NCI-H774 (cell line): ENCODE data around the gene RBM6.
"Not testable (repeated sequence)": the region's sequence is repeated elsewhere in the genome, so short reads cannot be mapped to it uniquely, and the experiment has no call there.

Experiments
- DNase-seq: peaks from one replicate; lab custom pipeline; 2025; lab: John Stamatoyannopoulos, UW

The RBM6 gene

GRCh38 chr3:49914906-49915305 is 25.0 kb upstream of the RBM6 start:
- DNase-seq: no peak

- DNase-seq: no peak
Measured at GRCh38 chr3:49916686-49917085, 23.3 kb upstream of the RBM6 start.

GRCh38 chr3:49917806-49918590 is 22.0 kb upstream of the RBM6 start:
- not testable (repeated sequence) for DNase-seq

- DNase-seq: no peak
Measured at GRCh38 chr3:49924683-49925082, 15.3 kb upstream of the RBM6 start.

- no peak for DNase-seq
Measured at GRCh38 chr3:49925485-49925884, 14.5 kb upstream of the RBM6 start.

GRCh38 chr3:49926117-49926728 is 13.7 kb upstream of the RBM6 start:
- DNase-seq: no peak

- DNase-seq: no peak
Measured at GRCh38 chr3:49927798-49928197, 12.2 kb upstream of the RBM6 start.

- no peak for DNase-seq
Measured at GRCh38 chr3:49928481-49929017, 11.4 kb upstream of the RBM6 start.

DNA sequence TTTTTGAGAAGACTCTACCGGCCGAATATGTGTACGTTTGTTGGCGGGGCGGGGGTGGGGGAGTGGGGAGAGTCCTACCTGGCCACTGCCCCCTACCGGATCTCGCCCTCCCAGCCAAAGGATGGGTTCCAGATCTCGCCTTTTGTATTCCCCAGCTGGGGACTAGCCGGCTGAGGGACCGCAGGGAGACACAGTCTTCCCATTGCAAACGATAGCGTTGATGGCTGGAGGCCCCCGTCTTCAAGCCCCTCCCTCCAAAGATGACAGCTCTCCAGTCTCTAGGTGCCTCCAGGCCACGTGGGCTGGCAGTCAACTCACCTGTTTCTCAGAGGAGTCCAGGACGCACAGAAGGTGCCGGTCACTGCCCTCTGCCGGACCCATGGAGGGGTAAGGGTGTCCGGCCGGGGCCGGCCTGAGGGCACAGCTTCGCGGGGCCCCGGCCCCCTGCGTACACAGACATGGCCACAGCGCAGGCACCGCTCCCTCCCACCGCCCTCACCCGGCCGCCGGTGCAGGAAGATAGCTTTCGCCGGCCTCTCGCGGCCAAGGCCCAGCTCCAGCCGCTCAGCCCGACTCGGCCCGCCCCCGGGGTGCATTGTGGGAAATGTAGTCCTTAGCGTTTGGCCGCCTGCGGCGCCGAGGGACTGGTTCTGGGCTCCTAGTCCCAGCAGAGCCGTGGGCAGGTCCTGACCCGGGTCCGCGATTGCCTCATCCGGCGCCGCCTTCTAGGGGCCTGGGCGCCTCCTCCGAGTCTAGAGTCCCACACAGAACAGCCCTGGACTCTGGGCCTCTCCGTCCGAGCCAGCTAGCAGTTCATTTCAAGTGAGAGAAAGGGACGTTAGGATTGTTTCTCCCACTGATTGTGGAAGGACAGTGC is 10.4 kb upstream of the RBM6 start, which contains the start of gene MON1A:
Gene MON1A (minus strand): TSS at position 521 of the 877 bp plus-strand sequence. CDS start 16,465 bp downstream, outside the sequence.
- peak; percentile 68 for DNase-seq

GRCh38 chr3:49930168-49930690 is 9.7 kb upstream of the RBM6 start:
- DNase-seq: peak; percentile 35

DNA sequence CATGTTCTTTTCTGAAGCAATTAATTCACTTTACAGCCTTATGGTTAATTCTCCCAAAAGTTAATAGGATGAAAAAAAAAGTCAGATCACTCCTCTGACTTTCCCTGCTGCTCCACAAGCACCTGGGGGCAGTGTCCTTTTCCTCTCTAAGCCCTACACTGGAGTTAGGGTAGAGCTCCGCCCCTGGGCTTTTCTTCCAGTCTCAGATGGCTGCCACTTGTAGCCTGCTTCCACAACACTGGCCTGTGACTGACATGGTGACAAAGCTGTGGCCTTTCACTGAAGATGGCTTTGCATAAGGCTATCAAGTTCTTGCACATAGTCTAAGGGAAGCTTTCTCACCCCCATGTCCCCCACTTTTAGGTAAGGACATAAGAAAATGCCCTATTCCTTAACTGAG is 9.0 kb upstream of the RBM6 start:
- no peak for DNase-seq

GRCh38 chr3:49932281-49932680 is 7.7 kb upstream of the RBM6 start:
- DNase-seq: not testable (repeated sequence)

DNA sequence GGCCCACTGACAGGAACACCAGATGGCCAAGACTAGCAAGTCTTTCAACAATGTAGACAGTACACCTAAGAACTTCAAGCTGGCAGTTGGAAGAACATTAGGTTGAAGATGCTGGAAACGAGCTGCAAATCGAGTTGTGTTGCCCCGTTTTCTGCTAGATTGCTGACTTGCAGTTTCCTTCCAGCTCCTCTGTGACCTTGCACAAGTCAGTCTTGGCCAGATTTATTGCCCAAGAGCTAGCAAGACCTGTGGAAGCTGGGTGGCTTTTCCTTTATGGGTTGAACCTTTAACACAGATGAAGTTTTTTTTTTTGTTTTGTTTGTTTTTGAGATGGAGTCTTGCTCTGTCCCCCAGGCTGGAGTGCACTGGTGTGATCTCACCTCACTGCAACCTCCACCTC is 2.9 kb upstream of the RBM6 start:
- no peak for DNase-seq

DNA sequence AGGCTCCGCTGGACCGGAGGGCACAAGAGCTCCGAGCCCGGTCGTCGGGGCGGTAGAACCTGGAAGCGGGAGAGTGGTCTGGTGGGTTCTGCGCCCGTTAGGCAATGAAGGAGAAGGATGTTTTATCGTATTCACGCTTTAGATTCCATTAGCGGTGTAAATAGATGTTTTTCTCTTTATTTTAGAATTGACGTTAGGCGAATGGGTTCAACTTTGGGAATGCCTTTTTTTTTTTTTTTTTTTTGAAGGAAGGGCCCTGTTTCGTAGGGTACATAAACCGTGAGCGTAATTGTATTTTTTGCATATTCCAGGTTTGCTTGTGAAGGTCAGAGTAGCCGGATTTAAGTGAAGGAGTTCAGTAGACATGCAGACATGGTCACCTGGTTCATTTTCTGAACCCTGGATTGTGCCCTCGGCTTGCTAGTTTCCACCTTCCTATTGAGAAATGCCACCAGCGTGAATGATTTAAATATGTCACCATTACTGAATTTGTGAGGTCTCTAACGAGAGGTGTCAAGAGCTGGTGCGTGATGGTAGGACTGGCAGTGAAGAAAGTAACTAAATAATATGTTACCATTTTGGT is 808 bp downstream of the RBM6 start:
- DNase-seq: no peak

DNA sequence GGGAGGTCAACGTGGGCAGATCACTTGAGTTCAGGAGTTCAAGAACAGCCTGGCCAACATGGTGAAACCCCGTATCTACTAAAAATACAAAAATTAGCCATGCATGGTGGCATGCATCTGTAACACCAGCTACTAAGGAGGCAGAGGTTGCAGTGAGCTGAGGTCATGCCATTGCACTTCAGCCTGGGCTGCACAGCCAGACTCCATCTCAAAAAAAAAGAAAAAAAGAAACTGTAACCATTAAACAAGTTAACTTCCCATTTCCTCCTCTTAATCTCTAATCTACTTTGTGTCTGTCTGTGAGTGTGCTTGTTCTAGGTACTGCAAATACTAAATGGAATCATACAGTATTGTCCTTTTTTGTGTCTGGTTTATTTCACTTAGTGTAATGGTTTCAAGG is 2.7 kb downstream of the RBM6 start:
- DNase-seq: no peak

DNA sequence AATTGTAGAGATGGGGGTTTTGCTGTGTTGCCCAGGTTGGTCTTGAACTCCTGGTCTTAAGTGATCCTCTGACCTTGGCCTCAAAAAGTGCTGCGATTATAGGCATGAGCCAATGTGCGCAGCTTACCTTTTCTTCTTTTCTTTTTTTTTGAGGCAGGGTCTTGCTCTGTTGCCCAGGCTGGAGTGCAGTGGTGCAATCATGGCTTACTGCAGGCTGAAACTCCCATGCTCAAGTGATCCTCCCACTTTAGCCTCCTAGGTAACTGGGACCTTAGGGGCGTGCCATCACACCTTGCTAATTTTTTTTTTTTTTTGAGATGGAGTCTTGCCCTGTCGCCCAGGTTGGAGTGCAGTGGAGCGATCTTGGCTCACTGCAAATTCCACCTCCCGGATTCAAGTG is 13.0 kb downstream of the RBM6 start:
- DNase-seq: no peak

DNA sequence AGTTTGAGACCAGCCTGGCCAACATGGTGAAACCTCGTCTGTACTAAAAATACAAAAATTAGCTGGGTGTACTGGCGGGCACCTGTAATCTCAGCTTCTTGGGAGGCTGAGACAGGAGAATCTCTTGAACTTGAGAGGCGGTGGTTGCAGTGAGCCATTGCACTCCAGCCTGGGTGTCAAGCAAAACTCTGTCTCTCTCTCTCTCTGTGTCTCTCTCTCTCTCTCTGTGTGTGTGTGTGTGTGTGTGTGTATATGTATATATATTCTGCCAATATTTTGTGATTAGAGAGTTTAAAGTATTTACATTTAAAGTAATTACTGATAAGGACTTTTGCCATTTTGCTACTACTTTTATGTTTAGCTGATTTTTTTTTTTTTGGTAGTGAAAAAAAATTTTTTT is 15.7 kb downstream of the RBM6 start:
- DNase-seq: no peak

DNA sequence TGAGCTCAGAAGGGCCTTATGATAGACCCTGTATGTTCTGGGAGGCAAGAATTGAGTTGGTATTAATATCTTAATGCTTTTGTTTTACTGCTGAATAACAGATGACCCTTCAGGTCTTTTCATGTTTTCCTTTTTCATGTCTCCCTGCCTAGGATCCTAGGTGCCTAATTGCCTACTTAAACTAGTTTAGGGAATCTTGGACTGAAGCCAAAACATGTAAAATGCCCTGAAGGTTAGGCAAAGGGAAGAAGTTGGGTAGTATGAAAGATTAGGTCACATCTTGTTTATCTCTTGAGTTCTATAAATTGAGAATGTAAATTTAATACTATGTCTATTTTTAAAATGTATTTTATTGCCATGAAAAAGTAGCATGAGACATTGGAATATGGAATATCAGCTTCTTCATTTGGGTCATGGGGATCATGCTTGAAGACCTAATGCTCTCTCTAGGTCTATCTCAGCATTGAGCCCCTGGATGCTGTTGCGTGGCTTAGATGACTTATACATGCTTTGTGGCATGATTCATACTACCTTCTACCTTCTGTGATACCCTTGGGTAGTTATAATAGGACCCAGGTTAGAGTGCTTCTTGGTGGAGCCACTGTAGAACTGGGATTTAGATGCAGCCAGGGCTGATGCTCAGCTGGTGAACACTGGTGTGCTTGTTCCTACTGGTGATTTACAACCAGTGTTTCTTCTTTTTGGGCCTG is 26.4 kb downstream of the RBM6 start:
- DNase-seq: no peak

- DNase-seq: no peak
Measured at GRCh38 chr3:49967291-49967690, 27.3 kb downstream of the RBM6 start.

DNA sequence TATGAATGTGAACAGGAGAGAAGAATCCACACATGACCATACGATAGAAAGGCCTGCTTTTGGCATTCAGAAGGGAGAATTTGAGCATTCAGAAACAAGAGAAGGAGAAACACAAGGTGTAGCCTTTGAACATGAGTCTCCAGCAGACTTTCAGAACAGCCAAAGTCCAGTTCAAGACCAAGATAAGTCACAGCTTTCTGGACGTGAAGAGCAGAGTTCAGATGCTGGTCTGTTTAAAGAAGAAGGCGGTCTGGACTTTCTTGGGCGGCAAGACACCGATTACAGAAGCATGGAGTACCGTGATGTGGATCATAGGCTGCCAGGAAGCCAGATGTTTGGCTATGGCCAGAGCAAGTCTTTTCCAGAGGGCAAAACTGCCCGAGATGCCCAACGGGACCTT is 28.4 kb downstream of the RBM6 start:
- no peak for DNase-seq

DNA sequence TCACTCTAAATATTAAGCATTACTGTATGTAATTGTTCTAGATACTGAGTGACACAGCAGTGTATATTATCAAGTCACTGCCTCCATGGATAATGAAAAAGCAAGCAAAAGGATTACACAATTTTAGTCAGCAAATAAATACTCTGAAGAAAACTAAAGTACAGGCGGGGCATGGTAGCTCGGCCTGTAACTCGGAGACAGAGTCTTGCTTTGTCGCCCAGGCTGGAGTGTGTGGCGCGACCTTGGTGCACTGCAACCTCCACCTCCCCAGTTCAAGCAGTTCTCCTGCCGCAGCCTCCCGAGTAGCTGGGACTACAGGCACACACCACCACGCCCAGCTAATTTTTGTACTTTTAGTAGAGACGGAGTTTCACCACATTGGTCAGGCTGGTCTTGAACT is 32.7 kb downstream of the RBM6 start:
- DNase-seq: no peak
